Measurements from ENCODE around the gene ATAD2B. TPM values are rescaled to one million over a fixed set of nuclear protein-coding genes. Genes with fewer than 3 reads are reported as not detected.

The ATAD2B gene
- total RNA-seq, 1 donor from 2014 or later = 85.5 TPM

DNA sequence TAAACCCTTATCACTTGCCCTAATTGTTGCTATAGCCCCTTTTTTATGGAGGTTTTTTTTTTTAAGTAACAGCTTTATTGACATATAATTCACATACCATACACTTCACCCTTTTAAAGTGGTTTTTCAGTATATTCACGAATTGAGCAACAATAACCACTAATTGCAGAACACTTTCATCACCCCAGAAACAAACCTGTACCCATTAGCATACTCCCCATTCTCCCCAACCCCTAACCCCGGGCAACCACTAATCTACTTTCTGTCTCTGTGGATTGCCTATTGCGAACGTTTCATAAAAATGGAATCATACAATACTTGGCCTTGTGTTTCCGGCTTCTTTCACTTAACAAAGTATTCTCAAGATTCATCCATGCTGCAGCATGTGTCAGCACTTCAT, 213.6 kb downstream of the ATAD2B start:
- Mint-ChIP-seq H3K27me3 (no peaks in the 10 kb centered on the region), H3K9me3 (no peaks in the 10 kb centered on the region), H3K4me3 (no peak overlapping the region), H3K27ac (no peak overlapping the region), H3K36me3 (ENCODE audit: low read depth) (peaks cover 32% of the 10 kb centered on the region), H3K4me1 (peaks cover 3% of the 10 kb centered on the region)
- ChIA-PET CTCF (no interaction called here), POLR2A (no interaction called here)
- no peak for TF ChIP-seq CTCF (IDR thresholded peaks at IDR 0.05)
- DNase-seq = no peak
- ATAC-seq (ENCODE audit: low read depth) = no peak
- intact Hi-C loops (cut with micrococcal nuclease) = no loop called here

GRCh38 chr2:23712756-23713151, 214.2 kb downstream of the ATAD2B start:
- no peak for TF ChIP-seq CTCF (IDR thresholded peaks at IDR 0.05)

GRCh38 chr2:23711979-23712755, 214.8 kb downstream of the ATAD2B start:
- no peak overlapping the region for H3K27ac Mint-ChIP-seq
- DNase-seq = no peak
- no peak for ATAC-seq (ENCODE audit: low read depth)
- no peaks in the 10 kb centered on the region for H3K9me3 Mint-ChIP-seq
- no peaks in the 10 kb centered on the region for H3K27me3 Mint-ChIP-seq
- peaks cover 29% of the 10 kb centered on the region for H3K36me3 Mint-ChIP-seq (ENCODE audit: low read depth)
- ChIA-PET CTCF (no interaction called here), POLR2A (no interaction called here)
- peaks cover 3% of the 10 kb centered on the region for H3K4me1 Mint-ChIP-seq
- TF ChIP-seq CTCF (IDR thresholded peaks at IDR 0.05) = no peak
- H3K4me3 Mint-ChIP-seq = no peak overlapping the region
- intact Hi-C loops (cut with micrococcal nuclease) = no loop called here

More at GRCh38 chr2:23712756-23713151, 214.2 kb downstream of the ATAD2B start:
- H3K27me3 Mint-ChIP-seq = no peaks in the 10 kb centered on the region
- CTCF ChIA-PET = no interaction called here
- POLR2A ChIA-PET = no interaction called here
- ATAC-seq (ENCODE audit: low read depth) (no peak), DNase-seq (no peak)
- no peak overlapping the region for H3K27ac Mint-ChIP-seq
- intact Hi-C loops (cut with micrococcal nuclease) = no loop called here
- H3K36me3 Mint-ChIP-seq (ENCODE audit: low read depth) = peaks cover 29% of the 10 kb centered on the region
- H3K4me3 Mint-ChIP-seq = no peak overlapping the region
- H3K9me3 Mint-ChIP-seq = no peaks in the 10 kb centered on the region
- H3K4me1 Mint-ChIP-seq = peaks cover 3% of the 10 kb centered on the region

- intact Hi-C loops (cut with micrococcal nuclease) = no loop called here
Observed at GRCh38 chr2:23709311-23709710, 217.6 kb downstream of the ATAD2B start.

GRCh38 chr2:23708771-23709170, 218.2 kb downstream of the ATAD2B start:
- Mint-ChIP-seq H3K36me3 (ENCODE audit: low read depth) (peaks cover 41% of the 10 kb centered on the region), H3K27ac (no peak overlapping the region), H3K4me3 (no peak overlapping the region), H3K4me1 (no peaks in the 10 kb centered on the region), H3K9me3 (no peaks in the 10 kb centered on the region), H3K27me3 (no peaks in the 10 kb centered on the region)
- POLR2A ChIA-PET = no interaction called here
- TF ChIP-seq CTCF (IDR thresholded peaks at IDR 0.05) = no peak
- intact Hi-C loops (cut with micrococcal nuclease) = no loop called here
- DNase-seq (no peak), ATAC-seq (ENCODE audit: low read depth) (no peak)
- CTCF ChIA-PET = no interaction called here

More at GRCh38 chr2:23709311-23709710, 217.6 kb downstream of the ATAD2B start:
- no peak overlapping the region for H3K4me3 Mint-ChIP-seq
- H3K27ac Mint-ChIP-seq = no peak overlapping the region
- DNase-seq (no peak), ATAC-seq (ENCODE audit: low read depth) (no peak)
- TF ChIP-seq CTCF (IDR thresholded peaks at IDR 0.05) = no peak
- no peaks in the 10 kb centered on the region for H3K27me3 Mint-ChIP-seq
- ChIA-PET POLR2A (no interaction called here), CTCF (no interaction called here)
- H3K9me3 Mint-ChIP-seq = no peaks in the 10 kb centered on the region
- peaks cover 42% of the 10 kb centered on the region for H3K36me3 Mint-ChIP-seq (ENCODE audit: low read depth)
- no peaks in the 10 kb centered on the region for H3K4me1 Mint-ChIP-seq
